Head of caudate nucleus (tissue), 42 donors: ENCODE data around the gene SLC6A20.
A peak's percentile ranks its signal among the peaks of the same experiment; 100 is the strongest.

ENCODE experiments used
- DNase-seq, 42 donors: peaks; one replicate each; pipeline versions ENCODE4 v3.0.0 to v3.0.0-alpha.2; 2020 to 2021; ENCODE audit warnings: mixed read lengths in 7 of 42
- intact Hi-C: fragments of 100-400 bp; cut with DNase I; formaldehyde crosslinking; loops from one replicate; pipeline ENCODE4 v1.15.0; 2022

The SLC6A20 gene, protein sequence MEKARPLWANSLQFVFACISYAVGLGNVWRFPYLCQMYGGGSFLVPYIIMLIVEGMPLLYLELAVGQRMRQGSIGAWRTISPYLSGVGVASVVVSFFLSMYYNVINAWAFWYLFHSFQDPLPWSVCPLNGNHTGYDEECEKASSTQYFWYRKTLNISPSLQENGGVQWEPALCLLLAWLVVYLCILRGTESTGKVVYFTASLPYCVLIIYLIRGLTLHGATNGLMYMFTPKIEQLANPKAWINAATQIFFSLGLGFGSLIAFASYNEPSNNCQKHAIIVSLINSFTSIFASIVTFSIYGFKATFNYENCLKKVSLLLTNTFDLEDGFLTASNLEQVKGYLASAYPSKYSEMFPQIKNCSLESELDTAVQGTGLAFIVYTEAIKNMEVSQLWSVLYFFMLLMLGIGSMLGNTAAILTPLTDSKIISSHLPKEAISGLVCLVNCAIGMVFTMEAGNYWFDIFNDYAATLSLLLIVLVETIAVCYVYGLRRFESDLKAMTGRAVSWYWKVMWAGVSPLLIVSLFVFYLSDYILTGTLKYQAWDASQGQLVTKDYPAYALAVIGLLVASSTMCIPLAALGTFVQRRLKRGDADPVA

DNA sequence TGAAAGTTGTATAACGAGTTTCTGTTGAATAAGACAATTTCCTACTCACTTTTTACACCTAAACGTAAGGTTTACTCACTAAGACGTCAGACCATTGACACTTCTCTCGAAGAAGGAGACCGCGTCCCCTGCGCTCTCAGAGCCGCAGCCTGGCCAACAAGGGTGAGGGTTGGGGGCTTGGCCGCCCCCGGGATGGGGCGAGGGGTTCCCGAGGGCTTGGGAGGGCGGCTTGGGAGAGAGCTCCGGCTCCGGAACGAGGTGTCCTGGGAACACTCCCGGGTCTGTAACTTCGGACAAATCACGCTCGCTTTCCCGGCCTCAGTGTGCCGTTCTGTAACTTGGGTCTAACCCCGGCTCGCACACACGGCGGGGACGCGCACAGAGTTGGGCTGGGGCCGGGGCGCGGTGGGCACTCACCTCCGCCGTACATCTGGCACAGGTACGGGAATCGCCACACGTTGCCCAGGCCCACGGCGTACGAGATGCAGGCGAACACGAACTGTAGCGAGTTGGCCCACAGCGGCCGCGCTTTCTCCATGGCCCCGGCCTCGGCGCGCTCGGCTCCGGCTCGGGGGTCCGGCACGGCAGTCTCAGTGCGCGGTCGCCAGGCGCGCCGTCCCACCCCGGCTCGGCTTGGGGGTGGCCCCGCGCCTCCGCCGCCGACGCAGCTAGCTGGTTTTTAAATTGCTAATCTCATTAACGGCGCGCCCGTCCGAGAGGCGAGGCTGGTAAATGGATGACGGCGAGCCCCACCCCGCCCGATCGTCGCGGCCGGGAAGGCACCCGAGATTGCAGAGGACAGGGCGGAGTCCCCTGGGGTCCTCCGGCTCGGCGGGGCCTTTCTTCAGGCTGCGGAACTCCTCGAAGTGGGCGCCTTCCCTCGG lies at the start of gene SLC6A20:
SLC6A20 (minus strand) TSS at position 655 of the 884 bp plus-strand sequence; CDS start at position 538, 117 bp downstream.
- intact Hi-C loops: no loop called here
- DNase-seq: no peak

DNA sequence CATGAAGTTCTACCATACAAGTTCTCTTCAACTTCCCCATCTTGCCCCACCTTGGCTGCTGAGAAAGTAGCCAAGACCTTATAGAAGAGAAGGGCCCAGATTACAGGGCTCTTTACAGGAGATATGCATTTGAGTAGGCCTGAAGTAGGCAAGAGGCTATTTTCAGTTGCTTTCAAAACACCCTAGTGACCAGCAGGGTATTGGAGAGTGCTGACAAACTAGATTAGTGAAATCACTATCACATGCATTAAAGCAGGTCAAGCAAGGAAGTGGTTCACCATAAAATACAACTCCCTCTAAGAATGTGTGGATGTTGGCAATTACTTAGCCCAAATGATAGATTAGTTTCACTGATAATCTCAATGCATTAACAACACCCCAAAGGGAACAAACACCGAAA lies 48.3 kb upstream of the SLC6A20 start:
- no peak for DNase-seq
- intact Hi-C loops: no loop called here

DNA sequence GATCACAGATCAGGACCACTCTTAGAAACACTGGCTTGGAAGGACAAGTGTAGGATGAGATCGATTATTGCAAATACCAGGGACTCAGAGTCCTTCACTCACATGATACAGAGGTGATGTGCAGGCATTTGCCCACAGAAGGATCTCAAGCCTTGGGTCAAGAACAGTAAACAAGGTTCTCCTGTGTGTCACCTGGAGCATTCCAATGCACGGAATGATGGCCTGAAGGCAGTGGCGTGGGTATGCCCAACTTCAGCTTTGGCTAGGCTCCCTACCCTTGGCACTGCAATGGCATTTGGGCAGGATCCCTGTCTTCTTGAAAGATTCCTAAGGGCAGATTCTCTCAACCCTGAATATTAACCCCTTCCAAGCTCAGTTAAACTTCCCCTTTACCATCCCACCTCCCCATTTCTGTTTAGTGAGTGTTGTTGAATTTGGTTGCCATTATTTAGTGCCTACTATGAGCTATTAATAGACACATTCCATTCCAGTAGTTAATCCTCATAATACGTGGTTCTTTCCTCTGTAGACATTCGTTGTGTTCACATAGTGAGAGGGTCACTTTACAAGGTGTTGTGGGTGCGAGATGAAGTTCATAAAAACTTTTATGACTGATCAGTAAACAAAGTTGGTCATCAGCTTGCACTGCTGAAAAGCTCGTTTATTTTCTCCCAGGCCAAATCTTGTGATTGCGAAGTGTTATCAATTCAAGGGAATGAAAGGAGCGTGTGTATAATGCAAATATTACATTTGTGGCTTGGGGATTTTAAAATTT lies 46.7 kb upstream of the SLC6A20 start:
- DNase-seq: no peak
- intact Hi-C loops: no loop called here

DNA sequence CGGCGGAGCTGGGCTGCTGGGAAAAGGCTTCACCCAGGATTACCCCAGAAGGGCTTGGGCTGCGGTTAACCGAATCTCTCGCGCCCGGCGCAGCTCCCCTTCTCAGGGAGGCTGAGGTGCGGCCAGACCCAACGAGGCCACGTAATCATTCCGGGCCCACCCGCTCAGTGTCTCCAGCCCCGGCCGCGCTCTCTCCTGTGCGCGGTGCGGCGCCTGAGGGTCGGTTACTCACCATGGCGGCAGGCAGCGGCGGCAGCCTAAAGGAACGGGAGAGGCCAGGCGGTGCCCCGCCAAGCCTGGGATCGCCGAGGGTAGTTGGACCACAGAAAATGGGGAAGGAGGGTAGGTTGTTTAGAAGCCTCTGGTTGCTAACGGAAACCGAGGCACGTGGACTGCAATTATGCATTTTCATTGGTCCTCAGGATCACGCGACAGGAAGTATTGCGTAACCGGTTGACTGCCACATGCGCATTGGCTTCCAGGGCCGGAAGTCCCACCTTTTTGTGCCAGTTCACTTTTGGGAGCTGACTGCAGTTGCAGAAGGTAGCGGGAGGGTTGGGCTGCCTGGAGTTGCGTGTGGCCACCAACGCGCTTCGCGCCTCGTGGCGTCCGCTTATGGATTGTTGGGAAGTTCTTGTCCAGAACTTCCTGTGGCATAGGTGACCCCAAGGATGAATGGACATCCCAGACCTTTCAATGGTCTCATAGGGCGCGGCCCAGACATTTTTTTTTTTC lies 45.6 kb upstream of the SLC6A20 start, which contains the start of gene LZTFL1:
LZTFL1 (minus strand) TSS at position 363 of the 735 bp plus-strand sequence; CDS start at position 235, 128 bp downstream.
- intact Hi-C loops: no loop called here
- DNase-seq: peak; percentile 85 to 96 (median 92)

DNA sequence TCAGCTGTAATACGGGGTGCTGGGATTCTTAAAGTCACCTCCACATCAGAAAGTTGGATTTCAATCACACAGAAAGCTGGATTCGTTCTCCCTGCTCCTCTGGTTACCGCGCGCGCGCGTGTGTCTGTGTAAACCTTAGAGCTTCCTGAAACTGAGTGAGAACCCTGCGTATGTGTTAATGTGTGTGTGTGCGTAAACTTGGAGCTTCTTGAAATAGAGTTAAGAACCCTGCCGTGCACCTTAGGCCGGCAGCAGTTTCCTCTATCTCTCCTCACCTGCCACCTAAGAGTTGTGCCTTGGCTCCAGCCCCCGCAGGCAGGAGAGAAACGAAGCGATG lies 45.1 kb upstream of the SLC6A20 start:
- intact Hi-C loops: no loop called here

DNA sequence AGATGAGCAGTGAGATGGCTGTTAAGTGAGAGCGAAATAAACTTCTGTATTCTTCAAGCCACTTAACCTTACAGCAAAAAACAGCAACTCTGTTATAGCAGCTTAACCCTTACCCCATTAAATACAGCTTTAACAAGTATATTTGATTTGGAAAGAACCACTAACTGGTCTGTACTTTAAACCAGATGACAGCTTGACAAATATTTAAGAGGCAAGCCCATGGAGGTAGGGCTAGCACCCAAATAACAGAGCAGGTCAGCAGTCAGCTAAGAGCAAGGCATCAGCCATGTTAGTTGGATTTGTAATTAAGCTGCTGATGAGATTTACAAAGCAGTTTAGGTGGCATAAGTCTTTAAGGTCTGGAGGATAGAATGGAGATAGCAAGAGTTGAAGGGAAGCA lies 42.1 kb upstream of the SLC6A20 start:
- no peak for DNase-seq
- intact Hi-C loops: no loop called here

More for the DNA sequence above, 45.1 kb upstream of the SLC6A20 start:
- peak in 7 of 42 donors; percentile 9 to 45 (median 26) for DNase-seq

DNA sequence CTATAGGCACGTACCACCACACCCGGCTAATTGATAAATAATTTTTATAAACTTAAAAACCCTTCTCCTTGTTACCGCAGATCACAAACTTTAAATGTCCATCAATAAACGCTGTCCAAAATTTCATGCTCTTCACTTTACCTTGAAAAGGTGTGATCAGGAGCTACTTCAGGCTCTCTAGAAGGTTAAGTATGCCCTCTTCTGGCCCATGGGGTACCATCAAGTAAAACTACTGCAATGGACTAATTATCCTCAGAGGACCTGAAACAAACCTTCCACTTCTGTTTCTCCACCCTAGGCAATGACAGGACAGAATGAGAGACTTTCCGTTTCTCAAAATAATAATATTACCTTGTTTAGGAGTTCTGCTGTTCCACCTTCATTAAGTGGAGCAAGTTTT lies 36.4 kb upstream of the SLC6A20 start:
- intact Hi-C loops: no loop called here
- DNase-seq: no peak

DNA sequence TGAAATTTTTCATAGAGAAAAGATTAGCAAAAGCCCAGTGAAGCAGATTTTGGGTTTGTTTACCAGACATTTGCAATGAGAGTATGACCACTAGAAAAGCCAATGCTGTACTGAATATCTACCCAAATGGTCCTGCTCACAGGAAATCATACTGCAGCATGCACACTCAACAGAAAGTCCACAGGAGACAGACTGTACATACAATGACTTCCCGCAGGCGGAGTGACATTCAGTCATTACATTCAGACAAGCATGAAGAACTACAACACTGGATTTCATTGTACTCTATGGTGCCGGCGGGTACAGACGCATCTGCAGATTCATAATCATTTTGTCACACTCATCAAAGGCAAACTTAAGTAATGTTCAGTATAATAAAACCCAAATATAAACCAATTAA lies 33.8 kb upstream of the SLC6A20 start:
- DNase-seq: no peak
- intact Hi-C loops: no loop called here

DNA sequence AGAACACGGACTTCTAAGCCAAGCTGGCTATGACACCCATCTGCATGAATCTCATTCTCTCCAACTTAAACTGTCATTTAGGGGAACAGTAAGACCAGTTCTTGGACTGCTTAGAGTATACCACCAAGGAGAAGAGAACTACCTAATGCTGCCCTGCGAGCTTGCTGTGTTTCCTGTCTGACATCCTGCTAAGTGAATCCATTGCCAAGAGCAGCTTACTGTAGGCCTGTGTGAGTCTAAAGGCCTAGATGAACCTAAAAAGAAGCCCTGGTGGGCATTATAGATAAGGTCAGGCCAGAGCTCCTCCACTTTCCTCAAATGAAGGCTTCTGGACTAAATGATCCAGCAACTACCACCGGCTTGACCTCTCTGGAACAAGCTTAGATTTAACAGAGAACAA lies 30.6 kb upstream of the SLC6A20 start:
- no peak for DNase-seq
- intact Hi-C loops: no loop called here

DNA sequence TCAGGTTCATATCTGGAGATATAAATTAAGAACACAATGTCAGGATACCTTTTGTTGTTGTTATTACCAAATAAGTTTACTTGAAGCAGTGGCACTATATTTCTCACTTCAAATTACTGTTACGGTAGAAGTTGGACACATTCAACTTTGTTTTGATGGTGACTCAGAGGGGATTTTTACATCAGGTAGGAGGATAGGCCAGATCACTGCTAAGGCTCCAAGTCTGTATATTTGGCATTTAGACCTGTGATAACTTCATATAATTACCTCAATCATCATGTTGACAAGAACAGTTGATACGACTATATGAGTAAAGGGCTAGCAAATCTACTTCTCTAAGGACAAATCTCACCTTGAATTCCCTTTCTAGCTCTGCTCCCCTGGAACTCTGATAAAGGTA lies 30.0 kb upstream of the SLC6A20 start:
- no peak for DNase-seq
- intact Hi-C loops: no loop called here

DNA sequence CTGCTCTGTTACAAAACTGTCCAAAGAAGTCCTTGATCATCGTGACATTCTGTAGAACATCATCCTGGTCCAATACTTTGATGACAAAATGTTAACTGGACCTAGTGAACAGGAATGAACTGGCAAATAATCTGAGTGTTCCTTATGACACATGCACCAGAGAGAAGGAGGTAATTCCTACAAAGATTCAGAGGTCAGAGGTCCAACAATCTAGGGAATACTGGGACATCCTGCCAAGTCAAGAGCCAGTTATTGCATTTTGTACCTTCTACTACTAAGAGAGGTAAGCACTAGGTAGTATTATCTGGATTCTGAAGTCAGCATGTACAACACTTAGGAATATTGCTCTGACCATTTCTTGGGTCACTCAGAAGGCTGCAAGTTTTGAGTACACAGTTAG lies 24.8 kb upstream of the SLC6A20 start:
- intact Hi-C loops: no loop called here
- no peak for DNase-seq

DNA sequence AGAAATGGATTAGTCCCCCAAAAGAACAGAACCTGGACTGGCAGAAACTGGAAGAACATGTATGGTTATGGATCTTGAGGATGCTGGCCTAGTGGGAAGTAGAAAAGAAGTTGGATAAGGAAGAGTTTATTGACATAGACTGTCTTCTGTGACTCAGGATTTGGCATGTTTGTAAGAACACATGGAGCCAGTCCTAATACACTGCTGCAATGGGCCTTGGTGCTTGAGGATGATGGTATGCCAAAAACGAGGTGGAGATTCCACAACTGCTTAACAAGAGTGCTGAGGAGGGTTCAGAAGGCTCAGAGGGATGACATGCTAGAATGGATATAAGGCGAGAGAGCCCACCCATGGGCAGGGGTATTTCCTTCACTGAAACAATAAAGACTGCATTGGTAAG lies 23.2 kb upstream of the SLC6A20 start:
- DNase-seq: no peak
- intact Hi-C loops: no loop called here

DNA sequence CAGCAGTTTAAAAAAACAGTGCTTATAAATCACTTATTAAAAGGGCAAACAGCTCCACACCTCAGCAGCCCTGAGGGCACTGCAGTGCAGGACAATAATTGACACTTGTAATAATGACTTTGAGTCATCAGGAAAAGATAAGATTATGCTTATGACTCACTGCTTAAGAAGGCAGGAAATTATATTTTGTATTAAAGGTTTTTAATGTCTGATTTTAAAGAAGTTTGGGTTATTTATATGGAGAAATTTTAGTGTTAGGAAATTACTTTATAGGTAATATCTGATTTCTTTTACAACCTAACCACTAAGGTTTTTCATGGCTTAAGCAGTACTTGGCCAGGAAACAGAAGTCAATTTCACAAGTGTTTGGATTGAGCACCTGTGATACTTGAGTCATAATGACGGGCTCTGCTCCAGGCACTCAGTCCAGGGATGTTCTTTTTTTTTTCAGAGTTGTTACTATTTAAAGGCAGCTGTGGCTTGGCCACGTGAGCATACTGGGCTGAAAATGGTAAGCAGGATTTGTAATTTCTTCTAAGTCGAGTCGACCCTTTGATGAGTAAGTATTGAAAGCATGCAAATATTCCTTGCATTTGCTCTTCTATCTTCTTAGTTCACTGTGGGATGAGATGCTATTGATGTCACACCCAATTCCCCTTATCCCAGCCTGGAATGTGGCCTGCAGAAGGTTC lies 21.6 kb upstream of the SLC6A20 start:
- intact Hi-C loops: no loop called here

DNA sequence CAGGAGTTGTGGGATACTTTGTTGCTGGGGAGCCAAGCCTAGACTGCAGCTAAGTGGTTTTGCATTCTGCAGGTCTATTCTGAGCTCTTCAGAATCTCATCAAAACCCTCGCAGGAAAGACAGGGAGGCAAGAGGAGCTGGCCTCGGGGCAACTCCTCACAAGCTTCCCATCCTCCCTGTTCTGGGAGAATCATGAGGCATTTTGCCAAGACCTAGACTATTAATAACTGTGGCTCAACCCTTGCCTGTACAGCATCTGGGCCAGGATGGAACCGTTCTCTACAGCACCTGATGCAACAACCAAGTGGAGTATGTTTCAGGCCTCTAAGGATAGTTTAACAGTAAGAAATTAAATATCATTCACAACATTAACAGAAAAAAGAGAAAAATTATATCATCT lies 20.2 kb upstream of the SLC6A20 start:
- no peak for DNase-seq
- intact Hi-C loops: no loop called here

More for the DNA sequence above, 21.6 kb upstream of the SLC6A20 start:
- no peak for DNase-seq

DNA sequence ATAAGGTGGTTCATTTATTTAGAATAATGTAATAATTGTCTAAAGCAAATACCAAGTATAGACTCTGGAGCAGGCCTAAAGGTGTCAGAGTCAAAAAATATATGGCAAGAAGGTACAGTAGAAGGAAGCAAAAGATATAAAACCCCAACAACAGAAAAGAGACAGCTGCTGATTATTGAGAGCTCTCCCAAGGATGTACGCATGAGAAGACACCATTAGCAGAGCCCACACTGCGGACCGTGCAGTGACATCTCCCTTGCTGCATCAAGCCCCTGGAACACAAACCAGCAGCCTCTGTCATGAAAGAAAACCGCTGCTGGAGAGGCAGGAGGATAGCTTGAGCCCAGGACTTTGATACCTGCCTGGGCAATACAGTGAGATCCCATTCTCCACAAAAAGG lies 18.0 kb upstream of the SLC6A20 start:
- intact Hi-C loops: no loop called here
- no peak for DNase-seq

DNA sequence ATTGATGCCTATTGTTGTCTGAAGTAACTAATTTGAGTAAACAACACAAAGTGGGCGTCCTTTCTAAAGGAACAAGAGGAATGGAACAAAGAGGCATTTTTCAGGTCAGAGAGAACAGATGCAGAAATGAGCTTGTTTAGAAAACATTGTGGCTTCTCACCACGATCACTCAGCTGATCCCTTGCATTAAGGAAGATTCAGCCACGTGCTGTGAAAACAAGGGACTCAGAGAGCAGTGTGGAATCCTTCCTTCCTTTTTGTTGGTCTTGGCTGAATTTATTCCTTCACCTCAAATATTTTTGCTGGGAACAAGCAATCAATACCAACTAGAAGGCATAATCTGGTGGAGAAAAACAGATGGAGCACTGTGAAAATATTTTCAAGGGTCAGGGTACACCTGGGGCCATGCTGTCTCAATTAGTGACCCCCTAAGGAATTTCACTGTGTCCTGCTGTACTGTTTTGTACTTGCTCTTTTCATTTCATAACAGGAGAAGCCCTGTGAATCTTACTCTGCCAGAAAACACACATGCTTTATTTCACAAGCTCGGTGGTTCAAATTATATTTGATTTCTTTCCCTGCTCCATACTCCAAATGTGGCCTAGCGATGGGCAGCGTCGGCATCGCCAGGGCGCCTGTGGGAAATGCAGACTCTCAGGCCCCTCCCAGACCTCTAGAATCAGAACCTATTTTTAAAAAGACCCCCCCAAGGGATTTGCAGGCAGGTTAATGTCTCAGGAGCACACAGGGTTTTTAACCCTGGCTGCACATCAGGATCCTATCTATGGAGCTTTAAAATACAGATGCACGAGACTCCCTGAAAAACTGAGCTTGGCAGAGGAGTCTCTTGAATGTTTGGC lies 11.6 kb upstream of the SLC6A20 start:
- intact Hi-C loops: no loop called here
- DNase-seq: peak in 1 of 42 donors; percentile 27

DNA sequence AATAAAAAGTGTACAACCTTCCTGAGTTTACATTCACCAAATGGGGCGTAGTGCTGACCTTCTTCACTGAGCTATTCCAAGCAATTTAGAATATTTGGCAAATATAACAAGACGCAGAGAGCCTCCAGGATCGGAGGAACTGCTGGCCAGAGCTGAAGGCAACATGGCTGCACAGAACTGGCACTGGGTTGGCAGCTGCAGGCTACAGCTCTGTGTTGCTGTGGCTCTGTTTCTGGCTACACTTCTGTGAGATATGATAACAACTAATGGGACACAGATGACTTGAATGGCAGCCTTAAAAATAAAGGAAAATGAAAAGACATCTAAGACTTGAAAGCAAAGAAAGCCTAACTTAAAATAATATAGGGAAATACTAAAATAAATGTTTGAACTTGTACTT lies 10.8 kb upstream of the SLC6A20 start:
- intact Hi-C loops: no loop called here
- peak in 2 of 42 donors; percentile 11 to 23 for DNase-seq
